K562 (cell line): Measurements from ENCODE around the gene ALG1. TPM values are rescaled to one million over a fixed set of nuclear protein-coding genes. Genes with fewer than 3 reads are reported as not detected.

Experiments used
- BRF1 ChIP-seq: IDR thresholded peaks from 3 replicates; pipeline ENCODE4 v1.6.1; 2011; ENCODE audit warnings: borderline replicate concordance, mild to moderate bottlenecking; ENCODE audit not compliant: insufficient read length; ENCODE audit errors: extremely low read depth
- CXXC5 ChIP-seq: fragments of 250-450 bp; sonication (Bioruptor Pico); IDR thresholded peaks from 2 replicates; pipeline ENCODE4 v1.8.0; 2022; ENCODE audit warnings: inconsistent platforms, mild to moderate bottlenecking, moderate library complexity
- E4F1 ChIP-seq: fragments of 250-450 bp; sonication (Bioruptor Pico); IDR thresholded peaks from 2 replicates; pipeline ENCODE4 v1.5.0; 2021; ENCODE audit warnings: mild to moderate bottlenecking, borderline replicate concordance
- FOXJ2 ChIP-seq: fragments of 200-800 bp; sonication (Bioruptor generic); IDR thresholded peaks from 2 replicates; pipeline ENCODE4 v1.6.1; 2016; ENCODE audit warnings: missing genetic modification characterization, missing compliant biosample characterization
- FOXP4 ChIP-seq: sonication (generic); formaldehyde crosslinking; IDR thresholded peaks from 2 replicates; pipeline ENCODE4 v1.8.0; 2022; ENCODE audit warnings: mild to moderate bottlenecking, missing genetic modification reagents, borderline replicate concordance
- HBP1 ChIP-seq: fragments of 450-650 bp; formaldehyde crosslinking; IDR thresholded peaks from 2 replicates; pipeline ENCODE4 v1.4.0; 2022; ENCODE audit warnings: missing genetic modification characterization
- MEF2D ChIP-seq: conservative IDR thresholded peaks from 2 replicates; pipeline ENCODE4 v1.6.1; 2016; ENCODE audit warnings: low read depth, missing genetic modification characterization, missing compliant biosample characterization
- MNT ChIP-seq, 2 experiments: fragments of 450-650 bp; conservative IDR thresholded peaks; 2 replicates each; pipeline ENCODE4 v1.6.1; 2017; ENCODE audit warnings: mild to moderate bottlenecking in 2 of 2, moderate library complexity in 2 of 2
- MTA2 ChIP-seq: fragments of 450-650 bp; IDR thresholded peaks from 2 replicates; pipeline ENCODE4 v1.6.1; 2016; ENCODE audit warnings: low read depth
- MTF1 ChIP-seq: fragments of 250-450 bp; sonication (Bioruptor Pico); IDR thresholded peaks from 2 replicates; pipeline ENCODE4 v1.9.0; 2021; ENCODE audit warnings: moderate library complexity, mild to moderate bottlenecking, inconsistent platforms, borderline replicate concordance
- SAP30 ChIP-seq: fragments of 200-600 bp; sonication (generic); IDR thresholded peaks from 2 replicates; pipeline ENCODE4 v1.6.1; 2012; ENCODE audit warnings: borderline replicate concordance, low read depth, mild to moderate bottlenecking, moderate library complexity, low read length, control low read depth, inconsistent platforms; ENCODE audit not compliant: insufficient read depth, poor library complexity, severe bottlenecking
- SREBF1 ChIP-seq: fragments of 150-350 bp; IDR thresholded peaks from 2 replicates; pipeline ENCODE4 v1.6.1; 2014; ENCODE audit warnings: antibody characterized with exemption, low read depth, low read length, borderline replicate concordance
- ZBTB7A ChIP-seq: IDR thresholded peaks from 2 replicates; pipeline ENCODE4 v1.6.1; 2011; ENCODE audit warnings: low read depth, mild to moderate bottlenecking, low read length, moderate library complexity, borderline replicate concordance; ENCODE audit not compliant: control insufficient read depth
- ZC3H4 ChIP-seq: sonication (generic); formaldehyde crosslinking; IDR thresholded peaks from 2 replicates; pipeline ENCODE4 v1.9.0; 2021; ENCODE audit warnings: missing genetic modification reagents, borderline replicate concordance
- ZFPM2 ChIP-seq: fragments of 250-450 bp; sonication (Bioruptor Pico); IDR thresholded peaks from 2 replicates; pipeline ENCODE4 v1.5.1; 2022; ENCODE audit warnings: mild to moderate bottlenecking
- ZNF347 ChIP-seq: fragments of 450-650 bp; formaldehyde crosslinking; IDR thresholded peaks from 2 replicates; pipeline ENCODE4 v1.4.0; 2020; ENCODE audit warnings: low read depth, mild to moderate bottlenecking, moderate library complexity
- ZNF395 ChIP-seq: fragments of 200-800 bp; sonication (Bioruptor generic); IDR thresholded peaks from 2 replicates; pipeline ENCODE4 v1.6.1; 2017; ENCODE audit warnings: missing genetic modification characterization, missing compliant biosample characterization
- polyA plus RNA-seq, 8 experiments: library from polyadenylated mRNA; depleted of rRNA in 4 of 8; stranded (reverse) in 5 of 8; unstranded in 3 of 8; fragments of >200 nt; fragmentation: Nextera tagmentation in 2 of 8; fragmentation: Illumina TruSeq in 1 of 8; extraction: Ambion mirVana in 2 of 8; extraction: Trizol in 1 of 8; gene quantifications; 2 replicates each; pipeline versions ENCODE4 v1.2.1 to v1.2.3, GENCODE V29; 2011 to 2014; ENCODE audit warnings: inconsistent platforms in 1 of 8, missing spikeins in 1 of 8
- total RNA-seq, 7 experiments: library from RNA; depleted of rRNA in 6 of 7; stranded (reverse); fragments of >200 nt in 6 of 7; fragmentation: Illumina TruSeq in 2 of 7; extraction: Trizol in 2 of 7; gene quantifications; 2 replicates each; pipeline versions ENCODE4 v1.2.1 to v1.2.3, GENCODE V29; 2011 to 2021; ENCODE audit warnings: low replicate concordance in 1 of 7

ALG1 gene
- total and polyA plus RNA-seq, 9 of the 15 experiments (the other 6 are each of a cell fraction or from before 2014, with no cell fraction given), result 1.1 to 26.4 (median 18.3) TPM

- no peak for TF ChIP-seq ZNF347
- TF ChIP-seq FOXP4, result no peak
- TF ChIP-seq SREBF1, result peak; percentile 59; the same call in 1 of the 2 replicates
- no peak; the same call in 1 of the 2 replicates for TF ChIP-seq ZNF395 (CRISPR knock-in tag)
- no peak for TF ChIP-seq MTA2
- no peak for TF ChIP-seq ZFPM2 (CRISPR knock-in tag)
- TF ChIP-seq MNT (conservative IDR thresholded peaks at IDR 0.05), result peak; percentile 80 to 90
- no peak for TF ChIP-seq MTF1 (CRISPR knock-in tag)
- peak; percentile 98 for TF ChIP-seq CXXC5 (CRISPR knock-in tag)
- no peak for TF ChIP-seq HBP1 (CRISPR knock-in tag)
- no peak for TF ChIP-seq BRF1
- TF ChIP-seq SAP30, result peak; percentile 98
- no peak for TF ChIP-seq ZC3H4
- TF ChIP-seq E4F1 (CRISPR knock-in tag), result no peak
- no peak for TF ChIP-seq MEF2D (tag)
- no peak for TF ChIP-seq FOXJ2
- TF ChIP-seq ZBTB7A, result peak; percentile 53; the same call in 1 of the 2 replicates
Measured at GRCh38 chr16:5071681-5072333, at the start of gene ALG1 (continued).
